GM19023 (cell line): Measurements from ENCODE around the gene DKC1.

Experiments
- ATAC-seq: cut with Tn5 transposase; IDR thresholded peaks from one replicate; pipeline ENCODE4 v1.9.1; 2021; ENCODE audit warnings: mild to moderate bottlenecking, moderate library complexity; ENCODE audit not compliant: unreplicated experiment

The DKC1 gene

GRCh38 chrX:154735695-154736393, 26.8 kb upstream of the DKC1 start:
- no peak for ATAC-seq

GRCh38 chrX:154737136-154737535, 25.5 kb upstream of the DKC1 start:
- no peak for ATAC-seq

GRCh38 chrX:154738011-154738738, 24.5 kb upstream of the DKC1 start:
- no peak for ATAC-seq

GRCh38 chrX:154739952-154740465, 22.7 kb upstream of the DKC1 start:
- no peak for ATAC-seq

GRCh38 chrX:154742613-154743012, 20.1 kb upstream of the DKC1 start:
- ATAC-seq, result no peak

GRCh38 chrX:154748712-154749339, 13.8 kb upstream of the DKC1 start:
- peak; percentile 37 for ATAC-seq

GRCh38 chrX:154749856-154750255, 12.8 kb upstream of the DKC1 start:
- no peak for ATAC-seq

- peak; percentile 69 for ATAC-seq
These were observed 12.1 kb upstream of the DKC1 start, which contains the start of gene GAB3 for GRCh38 chrX:154750301-154751202. GAB3 (minus strand) TSS chrX:154751077; CDS start chrX:154751025, 52 bp downstream.

- peak; percentile 10 for ATAC-seq
These were observed 11.4 kb upstream of the DKC1 start for GRCh38 chrX:154751203-154751668.

- no peak for ATAC-seq
These were observed 10.9 kb upstream of the DKC1 start for GRCh38 chrX:154751669-154752271.

- ATAC-seq, result no peak
These were observed 4.0 kb upstream of the DKC1 start for GRCh38 chrX:154758696-154759095.

- ATAC-seq, result no peak
These were observed 607 bp upstream of the DKC1 start for GRCh38 chrX:154761977-154762536.

GRCh38 chrX:154774622-154775021, 12.0 kb downstream of the DKC1 start:
- ATAC-seq, result no peak

GRCh38 chrX:154775419-154776349, 13.0 kb downstream of the DKC1 start:
- ATAC-seq, result no peak

- ATAC-seq, result no peak
These were observed 14.1 kb downstream of the DKC1 start for GRCh38 chrX:154776753-154777152.

GRCh38 chrX:154779261-154779660, 16.6 kb downstream of the DKC1 start:
- ATAC-seq, result no peak

- ATAC-seq, result no peak
These were observed 18.3 kb downstream of the DKC1 start for GRCh38 chrX:154780968-154781367.

GRCh38 chrX:154784149-154784995, 21.7 kb downstream of the DKC1 start:
- no peak for ATAC-seq
